ENCODE results near the gene JAKMIP1. TPM values are rescaled to one million over a fixed set of nuclear protein-coding genes. Genes with fewer than 3 reads are reported as not detected.

JAKMIP1 gene
- total RNA-seq, 1 donor from 2014 or later, result not detected

DNA sequence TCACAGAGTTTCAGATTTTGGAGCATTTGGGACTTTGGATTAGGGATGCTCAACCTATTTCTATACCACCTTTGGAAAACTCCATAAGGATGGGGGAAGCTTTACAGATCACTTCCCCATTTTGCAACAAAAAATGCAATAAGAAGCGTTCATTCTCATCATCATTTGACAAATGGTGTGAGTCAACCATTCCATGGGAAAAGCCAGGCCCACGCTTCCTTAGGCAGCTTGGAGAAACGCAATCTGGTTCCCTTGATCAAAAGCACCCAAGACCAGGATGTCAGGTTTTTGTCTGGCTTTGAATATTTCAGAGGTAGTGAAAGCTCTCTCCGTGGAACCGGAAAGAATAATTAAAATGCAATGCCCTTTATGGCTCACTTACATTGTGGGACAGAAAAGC, 102.8 kb downstream of the JAKMIP1 start:
- DNase-seq (ENCODE audit: low read depth, low spot score), result no peak

DNA sequence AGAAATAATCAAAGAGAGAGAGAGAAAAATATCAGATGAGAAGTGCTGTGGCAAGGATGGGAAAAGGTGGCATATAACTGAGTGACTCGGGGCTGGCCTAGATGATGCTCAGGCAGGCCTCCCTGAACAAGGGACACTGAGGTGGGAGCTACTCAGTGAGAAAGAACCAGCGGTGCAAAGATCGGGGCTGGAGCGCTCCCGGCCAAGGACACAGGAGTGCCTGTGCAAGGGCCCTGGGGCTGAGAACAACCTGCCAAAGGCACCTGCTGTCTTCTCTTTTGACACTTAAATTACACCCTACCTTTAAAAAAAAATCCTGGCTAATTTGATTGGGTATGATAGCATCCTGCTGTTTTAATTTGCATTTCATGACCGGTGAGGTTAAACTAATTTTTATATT, 104.5 kb downstream of the JAKMIP1 start:
- no peak for DNase-seq (ENCODE audit: low read depth, low spot score)

- no peak for DNase-seq (ENCODE audit: low read depth, low spot score)
Measured at GRCh38 chr4:6095023-6095752, 105.2 kb downstream of the JAKMIP1 start.

- no peak for DNase-seq (ENCODE audit: low read depth, low spot score)
Measured at GRCh38 chr4:6093671-6094070, 106.7 kb downstream of the JAKMIP1 start.

- no peak for DNase-seq (ENCODE audit: low read depth, low spot score)
Measured at GRCh38 chr4:6092971-6093370, 107.4 kb downstream of the JAKMIP1 start.

DNA sequence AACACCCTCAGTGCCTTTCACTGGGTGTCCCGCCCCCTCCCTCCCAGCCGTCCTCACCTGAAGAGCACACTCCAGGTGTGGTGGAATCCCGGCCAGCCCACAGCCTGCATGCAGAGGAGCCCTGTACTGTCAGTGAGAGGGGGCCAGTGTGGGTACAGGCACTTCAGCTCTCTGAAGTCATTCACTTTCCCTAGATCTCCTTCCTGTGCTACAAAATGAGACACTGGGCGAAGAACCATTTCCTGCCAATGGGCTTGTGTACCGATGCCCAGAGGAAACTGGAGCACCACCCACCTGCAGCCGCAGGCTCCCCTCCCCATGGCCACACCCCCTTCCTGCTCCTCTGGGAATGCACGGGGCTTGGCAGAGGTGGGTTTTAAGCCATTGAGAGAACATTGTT, 108.2 kb downstream of the JAKMIP1 start:
- DNase-seq (ENCODE audit: low read depth, low spot score), result no peak

DNA sequence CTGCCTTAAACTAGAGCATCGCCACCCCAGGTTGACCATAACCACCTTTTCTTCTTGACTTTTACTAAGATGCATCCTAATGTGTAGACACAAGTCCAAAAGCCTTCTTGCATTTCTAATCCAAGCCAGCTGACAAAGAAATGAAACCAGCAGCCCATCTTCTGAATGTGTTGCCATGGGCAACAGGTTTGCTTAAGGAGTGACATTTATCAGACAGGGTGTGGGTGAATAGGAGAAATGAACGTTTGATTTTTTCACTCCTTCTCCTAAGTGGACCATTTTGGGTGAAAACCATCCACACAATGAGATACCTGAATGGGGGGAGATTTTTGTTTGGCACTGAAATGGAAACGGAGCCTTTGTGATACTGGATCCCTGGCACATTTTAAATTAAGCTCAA, 109.4 kb downstream of the JAKMIP1 start:
- no peak for DNase-seq (ENCODE audit: low read depth, low spot score)

DNA sequence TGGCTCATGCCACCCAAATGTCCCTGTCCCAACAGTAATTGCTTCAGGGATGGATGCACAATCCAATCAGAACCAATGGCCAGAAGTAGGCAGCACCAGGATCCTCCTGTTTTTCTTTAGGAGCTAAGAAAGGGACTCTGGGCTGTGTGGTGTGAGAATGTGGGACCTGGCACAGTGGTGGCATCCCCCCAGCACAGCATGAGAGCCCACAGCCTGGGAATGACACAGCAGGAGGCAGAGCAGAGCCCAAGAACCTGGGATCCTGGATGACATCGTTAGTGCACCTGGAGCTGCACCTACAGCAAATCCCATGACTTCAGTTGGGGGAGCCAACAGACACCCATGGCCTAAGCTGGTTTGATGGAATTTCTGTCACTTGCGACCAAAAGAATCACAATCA, 111.4 kb downstream of the JAKMIP1 start:
- no peak for DNase-seq (ENCODE audit: low read depth, low spot score)

- no peak for DNase-seq (ENCODE audit: low read depth, low spot score)
Measured at GRCh38 chr4:6087669-6088341, 112.5 kb downstream of the JAKMIP1 start.

DNA sequence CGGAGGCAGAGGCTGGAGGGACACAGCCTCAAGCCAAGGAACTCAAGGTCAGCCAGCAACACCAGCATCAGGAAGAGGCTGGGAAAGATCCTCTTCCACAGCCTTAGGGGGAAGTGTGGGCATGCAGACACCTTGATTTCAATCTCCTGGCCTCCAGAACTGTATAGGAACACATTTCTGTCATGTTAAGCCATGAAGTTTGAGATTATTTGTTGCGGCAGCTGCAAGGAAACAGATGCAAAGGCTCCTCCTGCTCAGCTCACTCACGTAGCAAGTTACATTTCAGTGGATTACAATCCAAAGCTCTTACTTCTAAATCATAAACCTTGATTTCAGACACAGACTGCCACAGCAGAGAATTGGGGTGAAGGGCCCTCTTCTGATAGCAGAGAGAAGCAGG, 113.5 kb downstream of the JAKMIP1 start:
- DNase-seq (ENCODE audit: low read depth, low spot score), result no peak

GRCh38 chr4:6085691-6086628, 114.4 kb downstream of the JAKMIP1 start:
- DNase-seq (ENCODE audit: low read depth, low spot score), result no peak

DNA sequence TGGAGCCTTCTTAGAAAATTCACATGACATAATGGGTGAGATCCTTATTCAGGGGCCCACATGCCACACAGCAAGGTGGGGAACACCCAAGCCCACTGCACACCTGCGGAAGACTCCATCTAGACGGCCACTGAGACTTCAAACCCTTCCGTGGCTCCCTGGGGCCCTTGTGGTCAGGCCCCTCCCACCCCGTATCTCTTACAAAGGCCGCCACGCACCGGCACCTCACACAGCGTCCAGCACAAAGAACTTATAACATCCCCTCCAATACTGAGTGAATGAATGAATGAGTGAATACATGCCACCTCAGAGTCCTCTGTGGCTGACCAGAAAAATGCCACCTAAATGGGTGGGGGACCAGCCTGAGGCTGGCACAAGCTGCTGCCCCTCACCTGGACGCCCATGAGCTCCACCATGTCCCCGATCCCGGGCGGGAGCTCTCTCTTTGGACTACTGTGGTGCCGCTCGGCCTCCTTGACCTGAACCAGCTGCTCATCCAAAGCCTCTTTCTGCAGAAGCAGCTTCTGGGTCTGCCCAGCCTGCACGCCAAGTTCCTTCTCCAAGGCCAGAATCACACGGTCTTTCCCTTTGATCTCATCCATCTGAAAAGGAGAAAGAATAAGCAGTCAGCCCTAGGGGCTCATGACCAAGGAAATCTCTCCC, 115.2 kb downstream of the JAKMIP1 start:
- DNase-seq (ENCODE audit: low read depth, low spot score), result no peak

GRCh38 chr4:6079965-6080364, 120.4 kb downstream of the JAKMIP1 start:
- DNase-seq (ENCODE audit: low read depth, low spot score), result no peak

DNA sequence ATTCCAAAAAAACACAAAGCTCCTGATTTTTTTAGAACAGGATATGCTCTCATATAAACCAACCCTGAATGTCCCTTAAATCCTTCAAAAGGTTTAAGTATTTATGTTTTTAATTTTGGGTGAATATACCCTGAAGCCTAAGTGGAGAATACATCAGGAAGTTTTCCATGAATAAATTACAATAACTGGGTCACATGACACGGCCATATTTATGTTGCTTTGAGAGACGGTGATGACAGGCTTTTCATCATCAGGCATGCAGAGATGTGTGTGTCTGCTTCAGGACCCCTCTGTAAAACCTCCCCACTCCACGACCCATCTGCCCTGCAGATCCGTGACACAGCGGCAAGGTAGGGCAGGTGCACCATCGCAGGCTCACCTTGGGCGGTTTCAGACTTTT, 121.8 kb downstream of the JAKMIP1 start:
- no peak for DNase-seq (ENCODE audit: low read depth, low spot score)

- no peak for DNase-seq (ENCODE audit: low read depth, low spot score)
Measured at GRCh38 chr4:6076391-6076790, 124.0 kb downstream of the JAKMIP1 start.

DNA sequence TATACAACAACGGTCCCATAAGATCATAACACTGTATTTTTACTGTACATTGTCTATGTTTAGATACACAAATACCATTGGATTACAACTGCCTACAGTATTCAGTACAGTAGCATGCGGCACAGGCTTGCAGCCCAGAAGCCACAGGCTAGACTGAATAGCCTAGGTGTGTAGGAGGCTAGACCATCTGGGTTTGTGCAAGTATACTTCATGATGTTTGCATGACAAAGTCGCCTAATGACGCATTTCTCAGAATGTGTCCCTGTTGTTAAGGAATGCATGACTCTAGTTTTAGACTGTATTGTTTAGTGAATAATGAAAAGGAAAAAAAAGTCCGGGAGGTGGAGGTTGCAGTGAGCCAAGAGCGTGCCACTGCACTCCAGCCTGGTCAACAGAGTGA, 125.6 kb downstream of the JAKMIP1 start:
- no peak for DNase-seq (ENCODE audit: low read depth, low spot score)

- DNase-seq (ENCODE audit: low read depth, low spot score), result no peak
Measured at GRCh38 chr4:6071959-6072720, 128.2 kb downstream of the JAKMIP1 start.

DNA sequence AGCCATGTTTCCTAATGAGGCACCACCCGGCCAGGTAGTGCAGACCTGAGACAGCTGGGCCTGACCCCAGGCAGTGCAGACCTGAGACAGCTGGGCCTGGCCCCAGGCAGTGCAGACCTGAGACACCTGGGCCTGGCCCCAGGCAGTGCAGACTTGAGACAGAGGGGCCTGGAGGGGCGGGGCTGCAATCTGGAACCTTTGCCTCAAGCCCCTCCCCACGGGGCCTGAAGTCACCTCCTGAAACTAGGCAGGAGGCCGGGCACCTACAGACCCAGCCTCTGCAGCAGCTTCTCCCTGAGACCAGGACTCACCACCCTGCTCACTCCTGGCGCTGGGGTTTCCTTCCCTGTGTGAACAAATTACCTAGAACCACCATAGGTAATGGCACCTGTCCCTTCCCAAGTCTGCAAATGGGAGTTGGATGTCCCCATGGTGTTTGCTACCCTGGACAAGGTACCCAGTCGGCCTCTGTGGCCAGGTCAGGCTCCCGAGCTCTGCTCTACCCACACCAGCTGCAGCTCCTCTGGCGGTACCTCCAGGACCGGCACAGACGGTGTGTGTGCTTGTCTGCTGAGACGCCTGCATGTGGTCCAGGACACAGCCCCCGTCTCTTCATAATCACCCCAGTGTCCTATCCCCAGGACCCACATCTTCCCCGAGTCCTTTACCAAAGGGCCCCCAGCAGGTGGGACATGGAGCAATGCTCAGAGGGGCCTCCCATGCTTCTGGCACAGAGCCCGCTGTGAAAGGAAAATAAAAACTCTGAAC, 129.0 kb downstream of the JAKMIP1 start:
- no peak for DNase-seq (ENCODE audit: low read depth, low spot score)

DNA sequence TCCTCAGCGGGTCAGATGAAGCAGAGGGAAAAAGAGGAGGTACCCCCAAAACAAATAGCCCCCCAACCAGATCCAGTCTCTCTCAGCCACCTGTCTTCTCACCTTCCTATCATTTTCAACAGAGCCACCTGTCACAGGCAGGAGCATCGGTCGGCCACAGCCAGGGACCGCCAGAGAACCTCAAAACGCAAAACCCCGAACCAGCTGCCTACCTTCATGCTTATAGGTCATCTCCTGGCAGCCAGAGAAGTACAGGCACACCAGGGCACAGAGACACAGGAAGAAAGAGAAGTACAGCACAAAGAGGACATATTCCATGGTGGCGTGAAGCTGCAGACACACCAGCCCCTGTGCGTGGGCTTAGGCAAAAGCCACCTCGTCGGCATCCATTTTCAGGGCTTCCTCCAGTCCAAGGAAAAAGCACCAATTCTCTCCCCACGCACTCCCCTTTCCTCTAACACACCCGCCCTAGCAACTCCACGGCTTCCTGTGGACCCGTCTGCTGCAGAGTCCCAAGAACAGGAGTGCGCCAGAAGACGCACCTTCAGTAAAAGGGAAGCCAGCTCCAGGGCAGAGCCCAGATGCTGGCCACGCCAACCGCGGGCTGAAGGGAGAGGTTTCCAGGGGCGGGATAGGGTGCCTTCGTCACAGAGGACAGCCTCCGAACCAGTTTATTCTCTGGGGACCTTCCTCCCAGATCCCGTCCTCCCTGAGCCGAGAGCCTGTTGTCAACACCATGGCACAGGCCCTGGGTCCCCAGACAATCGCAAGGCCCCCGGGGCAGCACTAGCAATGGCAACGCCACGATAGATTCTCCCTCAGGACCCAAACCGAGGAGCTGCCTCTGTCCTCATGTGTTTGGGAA, 130.3 kb downstream of the JAKMIP1 start:
- DNase-seq (ENCODE audit: low read depth, low spot score), result no peak
